T-helper 2 cell (primary cell): ENCODE measurements around the gene MACROD2.

ENCODE experiments used
- DNase-seq, 5 experiments: peaks; one replicate each; pipeline versions ENCODE4 v3.0.0 to v3.0.0-alpha.2; 2012 to 2022

Gene MACROD2

GRCh38 chr20:15674253-15675060, 1679.1 kb downstream of the MACROD2 start:
- DNase-seq, result no peak

DNA sequence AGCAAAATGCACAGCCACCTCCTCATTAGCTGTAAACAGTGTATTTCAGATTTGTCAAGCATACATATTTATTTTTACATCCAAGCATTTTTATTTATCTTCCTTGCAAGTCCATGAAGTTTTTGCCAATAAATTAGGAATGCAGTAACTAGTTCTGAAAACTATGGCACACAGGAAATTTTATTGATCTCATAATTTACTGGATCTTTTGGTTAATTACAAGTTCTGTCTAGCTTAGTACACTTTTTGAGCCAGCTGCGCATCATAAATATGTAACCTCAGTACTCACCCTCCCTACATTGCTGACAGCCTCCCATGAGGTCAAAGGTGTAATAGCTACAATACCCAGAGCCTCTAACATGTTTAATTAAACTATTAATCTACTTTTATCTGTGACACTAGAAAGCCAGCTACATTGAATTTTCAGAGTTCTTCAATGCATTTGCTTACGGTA, 1679.8 kb downstream of the MACROD2 start:
- no peak for DNase-seq

GRCh38 chr20:15675813-15676484, 1680.6 kb downstream of the MACROD2 start:
- no peak for DNase-seq

- DNase-seq, result no peak
Measured at GRCh38 chr20:15676815-15677214, 1681.5 kb downstream of the MACROD2 start.

- no peak for DNase-seq
Measured at GRCh38 chr20:15682690-15683089, 1687.4 kb downstream of the MACROD2 start.

DNA sequence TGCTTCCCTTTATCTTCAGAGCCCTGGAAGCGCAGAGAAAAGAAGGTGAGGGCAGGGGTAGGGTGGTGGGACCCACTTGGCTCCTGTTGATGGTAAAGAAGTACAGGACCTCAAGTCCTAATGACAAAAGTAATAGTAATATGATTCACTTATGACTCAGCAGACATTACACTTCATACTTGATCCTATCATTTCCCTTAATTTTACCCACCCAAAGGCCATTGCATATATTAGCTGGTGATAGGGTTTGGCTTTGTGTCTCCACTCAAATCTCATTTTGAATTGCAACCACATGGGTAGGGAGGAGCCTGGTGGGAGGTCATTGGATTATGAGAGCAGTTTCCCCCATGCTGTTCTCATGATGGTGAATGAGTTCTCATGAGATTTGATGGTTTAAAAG, 1697.3 kb downstream of the MACROD2 start:
- no peak for DNase-seq

GRCh38 chr20:15699431-15700146, 1704.3 kb downstream of the MACROD2 start:
- DNase-seq, result no peak

DNA sequence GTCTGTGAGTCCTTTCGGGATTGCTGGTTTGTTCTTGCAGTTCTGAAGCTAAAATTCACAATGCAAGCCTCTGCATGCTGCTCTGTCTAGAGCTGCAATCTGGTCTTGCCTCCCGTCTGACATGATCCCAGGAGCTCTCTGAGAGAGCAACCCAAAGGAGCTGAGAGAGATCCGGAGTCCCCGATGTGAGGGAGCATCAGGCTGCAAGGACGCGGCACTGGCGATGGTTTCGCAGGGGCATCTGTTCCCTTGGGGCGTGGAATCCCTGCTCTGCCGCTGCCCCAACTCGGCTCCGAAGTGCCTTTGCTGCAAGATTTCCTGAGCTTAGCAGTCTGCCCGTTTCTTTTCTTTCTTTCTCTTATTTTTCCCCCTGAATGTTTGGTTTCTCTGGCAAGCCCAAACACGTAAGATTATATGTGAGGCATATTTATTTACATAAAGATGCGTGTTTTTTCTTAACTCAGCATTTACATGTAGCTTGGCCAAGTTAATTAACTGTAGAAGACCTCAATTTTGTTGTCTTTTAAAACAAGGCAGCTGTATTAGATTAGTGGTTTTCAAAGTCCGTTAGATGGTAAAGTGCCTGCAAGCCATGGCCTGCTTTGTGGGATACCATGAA, 1704.9 kb downstream of the MACROD2 start:
- DNase-seq, result no peak

DNA sequence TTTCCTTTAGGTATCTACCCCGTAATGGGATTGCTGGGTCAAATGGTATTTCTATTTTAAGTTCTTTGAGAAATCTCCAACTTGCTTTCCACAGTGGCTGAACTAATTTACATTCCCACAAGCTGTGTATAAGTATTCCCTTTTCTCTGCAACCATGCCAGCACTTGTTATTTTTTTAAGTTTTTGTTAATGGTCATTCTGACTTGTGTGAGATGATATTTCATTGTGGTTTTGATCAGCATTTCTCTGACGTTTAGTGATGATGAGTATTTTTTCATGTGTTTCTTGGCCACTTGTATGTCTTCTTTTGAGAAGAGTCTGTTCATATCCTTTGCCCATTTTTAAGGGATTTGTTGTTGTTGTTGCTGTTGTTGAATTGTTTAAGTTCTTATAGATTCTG, 1706.8 kb downstream of the MACROD2 start:
- DNase-seq, result no peak

- no peak for DNase-seq
Measured at GRCh38 chr20:15703171-15703911, 1708.0 kb downstream of the MACROD2 start.

GRCh38 chr20:15705975-15706374, 1710.7 kb downstream of the MACROD2 start:
- no peak for DNase-seq

- DNase-seq, result no peak
Measured at GRCh38 chr20:15706719-15707118, 1711.4 kb downstream of the MACROD2 start.

DNA sequence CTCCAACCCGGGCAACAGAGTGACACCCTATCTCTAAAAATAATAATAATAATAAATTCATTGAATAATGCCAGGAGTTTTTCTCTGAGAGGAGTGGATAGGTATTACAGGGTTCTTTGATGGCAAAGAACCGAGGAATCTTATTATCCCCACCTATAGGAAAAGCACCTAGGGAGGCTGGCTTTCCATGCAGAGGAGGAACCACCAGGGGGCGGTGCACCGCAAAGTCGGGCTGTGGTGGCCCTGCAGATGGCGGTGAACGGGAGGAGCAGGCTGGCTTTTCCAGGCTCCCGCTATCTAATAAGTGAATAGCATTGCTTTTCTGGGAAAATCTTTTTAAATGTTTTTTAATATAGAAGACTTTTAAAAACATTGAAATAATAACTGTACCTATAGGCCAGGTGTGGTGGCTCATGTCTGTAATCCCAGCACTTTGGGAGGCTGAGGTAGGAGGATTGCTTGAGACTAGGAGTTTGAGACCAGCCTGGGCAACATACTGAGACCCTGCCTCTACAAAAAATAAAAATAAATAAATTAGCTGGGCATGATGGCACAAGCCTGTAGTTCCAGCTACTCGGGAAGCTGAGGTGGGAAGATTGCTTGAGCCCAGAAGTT, 1713.8 kb downstream of the MACROD2 start:
- DNase-seq, result peak in 2 of 5 experiments; percentile 17 to 26

DNA sequence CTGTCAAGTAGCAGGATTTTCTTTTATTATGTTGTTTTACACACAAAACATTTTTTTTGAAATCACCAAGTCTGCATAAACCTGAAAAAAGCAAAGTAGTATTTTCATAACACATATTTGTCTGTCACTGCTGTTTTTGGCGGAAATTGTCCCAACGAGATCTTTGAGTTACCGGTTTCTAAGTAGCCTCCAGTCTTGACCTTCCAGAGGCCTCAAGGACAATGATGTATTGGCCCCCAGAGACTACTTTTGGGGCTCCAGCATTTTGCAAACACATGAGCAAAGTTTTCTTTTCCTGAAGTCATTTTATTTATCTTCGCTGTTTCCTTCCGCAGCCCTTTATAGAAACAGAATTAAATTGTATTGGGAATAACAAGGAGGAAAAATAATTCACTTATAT, 1715.3 kb downstream of the MACROD2 start:
- DNase-seq, result no peak

DNA sequence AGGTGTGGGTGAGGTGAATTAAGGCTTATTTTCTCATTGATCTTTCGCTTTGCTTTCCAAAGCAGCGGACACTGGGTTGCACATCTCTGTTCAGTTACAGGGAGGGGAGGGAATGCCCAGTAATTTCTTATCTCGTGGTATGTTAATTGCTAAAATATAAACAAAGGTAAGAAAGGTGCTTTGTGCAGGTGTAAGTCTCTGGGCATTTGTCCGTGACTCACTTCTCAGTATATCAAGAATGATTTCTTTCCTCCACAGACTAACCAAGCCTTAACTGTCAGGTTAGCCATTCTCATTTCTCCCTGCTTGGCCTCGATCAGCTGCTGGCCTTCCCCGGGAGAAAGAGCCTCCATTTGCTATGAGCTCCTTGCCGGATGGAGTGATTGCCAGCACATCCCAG, 1715.9 kb downstream of the MACROD2 start:
- DNase-seq, result no peak

DNA sequence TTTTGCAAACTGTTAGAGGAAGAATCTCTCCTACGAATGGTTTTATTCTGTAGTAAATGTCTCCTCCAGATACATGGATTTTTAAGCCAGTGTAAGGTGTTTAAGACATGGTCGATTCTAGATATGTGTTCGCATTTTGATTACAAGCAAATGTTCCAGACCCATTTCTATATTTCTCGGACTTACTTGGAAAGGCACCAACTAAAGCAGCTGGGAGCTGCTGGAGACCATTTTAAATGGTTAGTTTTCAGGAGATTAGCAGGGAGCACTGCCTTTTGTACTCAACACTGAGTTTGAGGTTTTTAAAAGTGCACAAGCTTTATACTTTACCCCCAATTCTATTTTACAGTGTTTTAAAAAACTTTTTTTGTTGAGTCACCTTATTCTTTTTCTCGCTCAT, 1720.9 kb downstream of the MACROD2 start:
- no peak for DNase-seq

- DNase-seq, result no peak
Measured at GRCh38 chr20:15726416-15726815, 1731.1 kb downstream of the MACROD2 start.

GRCh38 chr20:15734052-15734451, 1738.7 kb downstream of the MACROD2 start:
- no peak for DNase-seq

- no peak for DNase-seq
Measured at GRCh38 chr20:15739035-15739434, 1743.7 kb downstream of the MACROD2 start.

- no peak for DNase-seq
Measured at GRCh38 chr20:15740046-15740775, 1744.9 kb downstream of the MACROD2 start.

- no peak for DNase-seq
Measured at GRCh38 chr20:15742087-15742486, 1746.8 kb downstream of the MACROD2 start.
